Measurements from ENCODE around the gene RABGEF1.
"Not testable (repeated sequence)": the region's sequence is repeated elsewhere in the genome, so short reads cannot be mapped to it uniquely, and the experiment has no call there.

Gene RABGEF1

GRCh38 chr7:66735850-66736249 lies 4.7 kb upstream of the RABGEF1 start:
- DNase-seq (ENCODE audit: low spot score), result no peak

GRCh38 chr7:66736892-66737291 lies 3.6 kb upstream of the RABGEF1 start:
- no peak for DNase-seq (ENCODE audit: low spot score)

- DNase-seq (ENCODE audit: low spot score), result no peak
Observed at GRCh38 chr7:66737667-66738066, 2.9 kb upstream of the RABGEF1 start.

- DNase-seq (ENCODE audit: low spot score), result no peak
Observed at GRCh38 chr7:66739477-66739876, 1.1 kb upstream of the RABGEF1 start.

GRCh38 chr7:66739953-66740301 lies 606 bp upstream of the RABGEF1 start:
- DNase-seq (ENCODE audit: low spot score), result no peak

- DNase-seq (ENCODE audit: low spot score), result not testable (repeated sequence)
Observed at GRCh38 chr7:66740980-66741709, 612 bp downstream of the RABGEF1 start.

- DNase-seq (ENCODE audit: low spot score), result no peak
Observed at GRCh38 chr7:66741710-66742049, 1.1 kb downstream of the RABGEF1 start.

- not testable (repeated sequence) for DNase-seq (ENCODE audit: low spot score)
Observed at GRCh38 chr7:66742298-66742697, 1.8 kb downstream of the RABGEF1 start.

- DNase-seq (ENCODE audit: low spot score), result no peak
Observed at GRCh38 chr7:66743920-66744319, 3.4 kb downstream of the RABGEF1 start.

- DNase-seq (ENCODE audit: low spot score), result no peak
Observed at GRCh38 chr7:66747385-66747784, 6.9 kb downstream of the RABGEF1 start.

- no peak for DNase-seq (ENCODE audit: low spot score)
Observed at GRCh38 chr7:66747881-66748511, 7.5 kb downstream of the RABGEF1 start.

- DNase-seq (ENCODE audit: low spot score), result no peak
Observed at GRCh38 chr7:66748791-66749190, 8.3 kb downstream of the RABGEF1 start.

GRCh38 chr7:66751945-66752344 lies 11.4 kb downstream of the RABGEF1 start:
- DNase-seq (ENCODE audit: low spot score), result no peak

- DNase-seq (ENCODE audit: low spot score), result no peak
Observed at GRCh38 chr7:66754541-66754940, 14.0 kb downstream of the RABGEF1 start.

- not testable (repeated sequence) for DNase-seq (ENCODE audit: low spot score)
Observed at GRCh38 chr7:66755059-66755458, 14.5 kb downstream of the RABGEF1 start.

- not testable (repeated sequence) for DNase-seq (ENCODE audit: low spot score)
Observed at GRCh38 chr7:66756227-66756626, 15.7 kb downstream of the RABGEF1 start.

GRCh38 chr7:66756889-66757288 lies 16.4 kb downstream of the RABGEF1 start:
- DNase-seq (ENCODE audit: low spot score), result no peak

- DNase-seq (ENCODE audit: low spot score), result no peak
Observed at GRCh38 chr7:66757939-66758338, 17.4 kb downstream of the RABGEF1 start.

- no peak for DNase-seq (ENCODE audit: low spot score)
Observed at GRCh38 chr7:66758950-66759628, 18.6 kb downstream of the RABGEF1 start.

- DNase-seq (ENCODE audit: low spot score), result not testable (repeated sequence)
Observed at GRCh38 chr7:66763183-66763582, 22.6 kb downstream of the RABGEF1 start.

- DNase-seq (ENCODE audit: low spot score), result not testable (repeated sequence)
Observed at GRCh38 chr7:66763633-66764355, 23.3 kb downstream of the RABGEF1 start.

GRCh38 chr7:66764905-66765304 lies 24.4 kb downstream of the RABGEF1 start:
- DNase-seq (ENCODE audit: low spot score), result not testable (repeated sequence)
